GM12878 (cell line): ENCODE measurements around the gene PSORS1C2. TPM values are rescaled to one million over a fixed set of nuclear protein-coding genes. Genes with fewer than 3 reads are reported as not detected.

Experiments used
- ATAC-seq: fragments of 200-7000 bp; cut with Tn5 transposase; 3 replicates; pipeline ENCODE4 v1.9.1; 2020; ENCODE audit warnings: mild to moderate bottlenecking, moderate library complexity
- BruUV-seq: library from RNA; stranded (reverse); fragments of 400-500 nt; replicated peaks from 2 replicates; lab custom pipeline; 2021; lab: Mats Ljungman, UMichigan
- CTCF ChIA-PET: fragments of 300-600 bp; sonication (Branson Sonifier 250); formaldehyde crosslinking; extraction: SDS; loops from one replicate; lab custom pipeline; 2021; ENCODE audit warnings: inconsistent platforms; lab: Yijun Ruan, JAX
- POLR2A ChIA-PET: fragments of 350-600 bp; formaldehyde crosslinking; extraction: SDS; loops from one replicate; lab custom pipeline; 2021; ENCODE audit warnings: inconsistent platforms; lab: Charles Lee
- RAD21 ChIA-PET: fragments of 300-600 bp; sonication (Branson Sonifier 250); formaldehyde crosslinking; loops from one replicate; lab custom pipeline; 2023; ENCODE audit warnings: antibody characterized with exemption; ENCODE audit not compliant: unreplicated experiment; lab: Charles Lee
- SMC1A ChIA-PET: fragments of 300-600 bp; sonication (Branson Sonifier 250); formaldehyde crosslinking; loops from one replicate; lab custom pipeline; 2023; ENCODE audit not compliant: unreplicated experiment, uncharacterized antibody; lab: Charles Lee
- DNase-seq: peaks from one replicate; pipeline ENCODE4 v3.0.0-alpha.2; 2011; ENCODE audit warnings: low read depth, low spot score
- FAIRE-seq: peaks from 3 replicates; lab custom pipeline; 2011; peaks lifted over from hg19 to GRCh38; lab: Jason Lieb, UNC
- H2AFZ ChIP-seq: 2 replicates; pipeline ENCODE4 v1.6.0; 2011; ENCODE audit warnings: low read depth, low read length, control low read depth; ENCODE audit not compliant: control insufficient read depth
- H3K27ac ChIP-seq: 2 replicates; pipeline ENCODE4 v1.5.1; 2011; ENCODE audit warnings: control low read depth; ENCODE audit not compliant: control insufficient read depth, insufficient read depth
- H3K27me3 ChIP-seq, 2 experiments: replicated peaks in 1 of 2; 2 replicates each; pipeline versions ENCODE4 v1.6.0 to v1.6.1; 2011; ENCODE audit warnings: low read length in 1 of 2; ENCODE audit not compliant: control insufficient read depth in 2 of 2, insufficient read depth in 2 of 2
- H3K36me3 ChIP-seq, 2 experiments: 2 replicates each; pipeline ENCODE4 v1.5.1; 2011; ENCODE audit warnings: low read length in 1 of 2; ENCODE audit not compliant: control insufficient read depth in 2 of 2, insufficient read depth in 2 of 2
- H3K4me1 ChIP-seq: 2 replicates; pipeline ENCODE4 v1.6.1; 2011; ENCODE audit warnings: mild to moderate bottlenecking, low read length, moderate library complexity, mixed read lengths; ENCODE audit not compliant: control insufficient read depth, insufficient read depth
- H3K4me2 ChIP-seq: 2 replicates; pipeline ENCODE4 v1.6.0; 2011; ENCODE audit warnings: control low read depth; ENCODE audit not compliant: control insufficient read depth, insufficient read depth
- H3K4me3 ChIP-seq: fragments of 200-600 bp; sonication (generic); 2 replicates; pipeline ENCODE4 v1.5.1; 2016
- H3K79me2 ChIP-seq: 2 replicates; pipeline ENCODE4 v1.6.0; 2011; ENCODE audit warnings: low read length; ENCODE audit not compliant: control insufficient read depth, insufficient read depth
- H3K9ac ChIP-seq: 2 replicates; pipeline ENCODE4 v1.8.0; 2011; ENCODE audit warnings: low read length, control low read depth, mixed read lengths; ENCODE audit not compliant: control insufficient read depth, insufficient read depth
- H3K9me3 ChIP-seq: replicated peaks from 3 replicates; pipeline ENCODE4 v1.5.1; 2011; ENCODE audit warnings: mild to moderate bottlenecking, low read length; ENCODE audit not compliant: control insufficient read depth, insufficient read depth
- H4K20me1 ChIP-seq: 2 replicates; pipeline ENCODE4 v1.6.0; 2011; ENCODE audit not compliant: control insufficient read depth, insufficient read depth
- BRCA1 ChIP-seq: IDR thresholded peaks from 2 replicates; pipeline ENCODE4 v1.6.1; 2011; ENCODE audit warnings: low read depth, low read length, improper control_type of control experiment
- EGR1 ChIP-seq, 2 experiments: IDR thresholded peaks; 1 replicate in 1 of 2; 2 replicates in 1 of 2; pipeline ENCODE4 v1.6.1; 2011 to 2012; ENCODE audit warnings: low read depth in 2 of 2, low read length in 2 of 2, borderline replicate concordance in 1 of 2, mild to moderate bottlenecking in 1 of 2, moderate library complexity in 1 of 2
- SPI1 ChIP-seq: IDR thresholded peaks from 2 replicates; pipeline ENCODE4 v1.6.1; 2011; ENCODE audit warnings: low read depth, mild to moderate bottlenecking, low read length, moderate library complexity, borderline replicate concordance; ENCODE audit not compliant: insufficient read depth
- ZZZ3 ChIP-seq: IDR thresholded peaks from 2 replicates; pipeline ENCODE4 v1.6.1; 2011; ENCODE audit warnings: low read depth; ENCODE audit not compliant: control insufficient read depth, insufficient read length
- WGBS: methylation state at CpG from one replicate; pipeline ENCODE4 v1.1.6; 2016; ENCODE audit warnings: low lambda C conversion rate; ENCODE audit not compliant: insufficient replicate concordance, insufficient coverage; ENCODE audit errors: missing lambda C conversion rate; 5-methylcytosine and 5-hydroxymethylcytosine counted together
- in situ Hi-C: fragments of 300-500 bp; cut with MboI; formaldehyde crosslinking; loops from 9 replicates; pipeline ENCODE4 v1.14.3; 2018; ENCODE audit warnings: mixed read lengths
- intact Hi-C: fragments of 100-400 bp; cut with micrococcal nuclease; formaldehyde crosslinking; loops from one replicate; pipeline ENCODE4 v1.14.2; 2022; ENCODE audit not compliant: unreplicated experiment
- polyA plus RNA-seq, 11 experiments: library from polyadenylated mRNA; depleted of rRNA in 4 of 11; unstranded in 6 of 11; stranded (reverse) in 5 of 11; fragments of >200 nt; fragmentation: Nextera tagmentation in 4 of 11; fragmentation: Illumina TruSeq in 1 of 11; extraction: Ambion mirVana in 4 of 11; extraction: Trizol in 1 of 11; gene quantifications; 1 replicate in 1 of 11; 2 replicates in 10 of 11; pipeline versions ENCODE4 v1.2.1 to v1.2.3, GENCODE V29; 2011 to 2016; ENCODE audit warnings: inconsistent platforms in 2 of 11, missing spikeins in 2 of 11, low read depth in 1 of 11
- total RNA-seq, 4 experiments: library from RNA; depleted of rRNA in 3 of 4; stranded (reverse); fragments of >200 nt in 3 of 4; fragmentation: Illumina TruSeq in 1 of 4; extraction: Trizol in 1 of 4; gene quantifications; 2 replicates each; pipeline versions ENCODE4 v1.2.1 to v1.2.3, GENCODE V29; 2013 to 2021
- TF ChIP-seq, protein P1 (sequence below): fragments of 450-650 bp; formaldehyde crosslinking; IDR thresholded peaks from 2 replicates; pipeline ENCODE4 v1.4.0; 2020; ENCODE audit warnings: mild to moderate bottlenecking, moderate library complexity
- TF ChIP-seq, protein P2 (sequence below): IDR thresholded peaks from 2 replicates; pipeline ENCODE4 v1.6.1; 2011; ENCODE audit warnings: mild to moderate bottlenecking, low read depth, low read length, moderate library complexity; ENCODE audit not compliant: insufficient replicate concordance

The PSORS1C2 gene
- total and polyA plus RNA-seq, 10 of the 15 experiments (the other 5 are each of a cell fraction or from before 2014, with no cell fraction given): not detected

DNA sequence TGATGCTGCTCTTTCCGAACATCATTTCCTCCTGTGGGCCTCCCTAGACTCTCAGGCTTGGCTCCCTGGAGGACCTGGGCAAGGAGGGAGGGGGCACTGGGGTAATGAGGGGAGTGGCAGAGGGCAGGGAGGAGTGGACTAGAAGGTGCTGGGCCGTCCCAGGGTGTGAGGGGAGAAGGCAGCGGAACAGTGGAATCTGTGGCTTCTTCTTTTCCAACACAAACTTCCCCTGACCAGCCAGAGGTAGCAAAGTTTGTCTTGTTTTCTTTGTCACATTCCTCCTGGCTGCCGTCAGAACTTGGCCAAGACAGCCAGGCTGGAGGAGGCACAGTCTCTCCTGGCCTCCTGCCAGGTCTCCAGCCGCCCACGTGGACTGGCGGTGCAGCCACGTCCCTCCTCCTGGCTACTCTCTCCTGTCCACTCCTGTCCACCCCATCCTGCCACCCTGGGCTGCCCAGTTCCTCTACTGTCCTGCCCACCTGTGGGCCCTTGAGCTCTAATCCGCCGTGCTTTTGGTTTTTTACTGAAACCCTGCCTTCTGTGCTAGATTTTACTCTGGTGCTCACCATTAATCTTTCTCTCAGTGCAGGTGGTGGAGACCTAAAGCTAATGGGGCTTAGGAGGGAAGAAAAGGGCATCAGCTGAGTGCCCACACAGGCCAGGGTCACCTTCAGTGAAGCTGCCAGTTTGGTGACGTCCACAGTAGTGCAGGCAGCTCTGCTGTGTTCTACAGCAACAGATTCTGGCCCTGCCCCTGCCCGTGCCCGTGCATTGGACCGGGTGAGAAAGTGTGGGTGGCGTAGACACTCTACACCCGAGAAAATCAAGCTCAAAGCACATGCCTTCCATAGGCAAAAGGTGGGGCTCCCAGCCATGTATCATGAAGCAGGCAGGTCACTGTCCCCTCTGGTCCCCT is 15.8 kb downstream of the PSORS1C2 start (continued):
- TF ChIP-seq, protein P1, sequence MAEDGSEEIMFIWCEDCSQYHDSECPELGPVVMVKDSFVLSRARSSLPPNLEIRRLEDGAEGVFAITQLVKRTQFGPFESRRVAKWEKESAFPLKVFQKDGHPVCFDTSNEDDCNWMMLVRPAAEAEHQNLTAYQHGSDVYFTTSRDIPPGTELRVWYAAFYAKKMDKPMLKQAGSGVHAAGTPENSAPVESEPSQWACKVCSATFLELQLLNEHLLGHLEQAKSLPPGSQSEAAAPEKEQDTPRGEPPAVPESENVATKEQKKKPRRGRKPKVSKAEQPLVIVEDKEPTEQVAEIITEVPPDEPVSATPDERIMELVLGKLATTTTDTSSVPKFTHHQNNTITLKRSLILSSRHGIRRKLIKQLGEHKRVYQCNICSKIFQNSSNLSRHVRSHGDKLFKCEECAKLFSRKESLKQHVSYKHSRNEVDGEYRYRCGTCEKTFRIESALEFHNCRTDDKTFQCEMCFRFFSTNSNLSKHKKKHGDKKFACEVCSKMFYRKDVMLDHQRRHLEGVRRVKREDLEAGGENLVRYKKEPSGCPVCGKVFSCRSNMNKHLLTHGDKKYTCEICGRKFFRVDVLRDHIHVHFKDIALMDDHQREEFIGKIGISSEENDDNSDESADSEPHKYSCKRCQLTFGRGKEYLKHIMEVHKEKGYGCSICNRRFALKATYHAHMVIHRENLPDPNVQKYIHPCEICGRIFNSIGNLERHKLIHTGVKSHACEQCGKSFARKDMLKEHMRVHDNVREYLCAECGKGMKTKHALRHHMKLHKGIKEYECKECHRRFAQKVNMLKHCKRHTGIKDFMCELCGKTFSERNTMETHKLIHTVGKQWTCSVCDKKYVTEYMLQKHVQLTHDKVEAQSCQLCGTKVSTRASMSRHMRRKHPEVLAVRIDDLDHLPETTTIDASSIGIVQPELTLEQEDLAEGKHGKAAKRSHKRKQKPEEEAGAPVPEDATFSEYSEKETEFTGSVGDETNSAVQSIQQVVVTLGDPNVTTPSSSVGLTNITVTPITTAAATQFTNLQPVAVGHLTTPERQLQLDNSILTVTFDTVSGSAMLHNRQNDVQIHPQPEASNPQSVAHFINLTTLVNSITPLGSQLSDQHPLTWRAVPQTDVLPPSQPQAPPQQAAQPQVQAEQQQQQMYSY (CRISPR knock-in tag): no peak

DNA sequence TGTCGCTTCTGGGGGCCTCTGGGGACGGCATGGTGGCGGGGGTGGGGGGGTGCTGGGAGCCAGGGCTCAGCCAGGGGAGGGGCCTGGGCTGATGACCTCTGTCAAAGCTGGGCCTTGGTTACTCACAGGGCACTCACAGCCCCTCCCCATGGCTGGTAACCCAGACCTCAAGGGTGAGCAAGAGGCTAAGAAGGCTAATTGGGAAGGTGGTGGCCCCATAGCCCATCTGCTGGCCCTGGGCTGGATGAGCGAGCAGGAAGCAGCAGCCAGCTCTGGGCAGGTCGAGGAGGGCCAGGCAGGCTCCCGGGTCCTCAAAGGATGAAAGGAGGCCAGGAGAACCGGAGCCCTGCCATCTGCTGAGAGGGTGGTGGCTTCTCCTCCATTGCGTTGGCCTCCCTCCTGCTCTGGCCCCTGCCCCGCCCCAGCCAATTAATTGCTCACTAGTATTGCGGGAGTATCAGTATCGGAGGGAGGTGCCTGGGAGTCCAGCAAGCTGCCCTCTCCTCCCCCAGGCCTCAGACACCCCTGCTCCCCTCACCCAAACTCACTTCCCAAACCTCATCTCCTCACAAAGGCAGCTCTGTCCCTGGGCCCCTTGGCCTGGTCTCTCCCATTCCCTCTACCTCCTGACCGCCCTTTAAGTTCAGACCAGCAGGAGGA is 17.6 kb downstream of the PSORS1C2 start:
- no peak for TF ChIP-seq SPI1
- TF ChIP-seq, protein P2, sequence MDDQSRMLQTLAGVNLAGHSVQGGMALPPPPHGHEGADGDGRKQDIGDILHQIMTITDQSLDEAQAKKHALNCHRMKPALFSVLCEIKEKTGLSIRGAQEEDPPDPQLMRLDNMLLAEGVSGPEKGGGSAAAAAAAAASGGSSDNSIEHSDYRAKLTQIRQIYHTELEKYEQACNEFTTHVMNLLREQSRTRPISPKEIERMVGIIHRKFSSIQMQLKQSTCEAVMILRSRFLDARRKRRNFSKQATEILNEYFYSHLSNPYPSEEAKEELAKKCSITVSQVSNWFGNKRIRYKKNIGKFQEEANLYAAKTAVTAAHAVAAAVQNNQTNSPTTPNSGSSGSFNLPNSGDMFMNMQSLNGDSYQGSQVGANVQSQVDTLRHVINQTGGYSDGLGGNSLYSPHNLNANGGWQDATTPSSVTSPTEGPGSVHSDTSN: no peak
- no peak for TF ChIP-seq ZZZ3
- TF ChIP-seq BRCA1: no peak
- TF ChIP-seq EGR1 (IDR thresholded peaks at IDR 0.05; ENCODE audit: borderline replicate concordance in 1 of 2, low read depth in 2 of 2, low read length in 2 of 2): no peak
- no peak for ATAC-seq
- CTCF ChIA-PET: interaction anchor here (0.8 kb wide), 1 partner anchor 34 kb away, joined by 4 read pairs; no protein-coding TSS in a partner anchor
- WGBS: 25% methylated on average over 11 of the region's 12 CpGs
- intact Hi-C loops: no loop called here
- Histone ChIP-seq H4K20me1 (no peaks in the 10 kb centered on the region), H3K4me1 (no peaks in the 10 kb centered on the region), H2AFZ (no peak overlapping the region), H3K9me3 (no peaks in the 10 kb centered on the region), H3K27ac (no peak overlapping the region), H3K79me2 (no peaks in the 10 kb centered on the region), H3K27me3 (peaks cover 3% of the 10 kb centered on the region in 2 experiments; a peak in 3 of 4 replicates), H3K4me3 (no peak overlapping the region), H3K36me3 (no peaks in the 10 kb centered on the region), H3K4me2 (no peak overlapping the region), H3K9ac (no peak overlapping the region)
- DNase-seq: no peak
- in situ Hi-C loops: no loop called here
- RAD21 ChIA-PET: no interaction called here
- BruUV-seq: no TSS peak
- SMC1A ChIA-PET: no interaction called here
- no peak for FAIRE-seq
- POLR2A ChIA-PET: no interaction called here
